GM18517 (cell line): Measurements from ENCODE around the gene CSRP1.
A peak's percentile ranks its signal among the peaks of the same experiment; 100 is the strongest.

Experiments
- ATAC-seq: cut with Tn5 transposase; IDR thresholded peaks from one replicate; pipeline ENCODE4 v1.9.1; 2021; ENCODE audit warnings: mild to moderate bottlenecking, moderate library complexity; ENCODE audit not compliant: unreplicated experiment

CSRP1 gene

GRCh38 chr1:201515062-201515750, 8.3 kb upstream of the CSRP1 start:
- no peak for ATAC-seq

DNA sequence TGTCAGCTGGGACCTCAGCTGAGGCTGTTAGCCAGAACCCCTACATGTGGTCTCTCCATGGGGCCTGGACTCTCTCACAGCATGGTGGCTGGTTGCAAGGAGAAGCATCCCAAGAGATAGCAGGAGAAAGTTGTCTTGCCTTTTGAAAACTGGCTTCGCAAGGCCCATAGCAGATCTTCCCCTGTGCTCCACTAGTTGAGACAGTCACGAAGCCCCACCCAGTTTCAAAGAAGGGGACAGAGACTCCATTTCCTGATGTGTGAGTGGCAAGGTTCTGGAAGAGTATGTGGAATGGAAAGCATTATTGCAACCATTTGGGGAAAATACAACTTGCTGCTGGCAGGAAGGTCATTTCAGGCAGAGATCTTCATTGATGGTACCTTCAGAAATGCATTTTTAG, 7.5 kb upstream of the CSRP1 start:
- ATAC-seq, result no peak

- no peak for ATAC-seq
Observed at GRCh38 chr1:201513498-201514243, 6.7 kb upstream of the CSRP1 start.

- ATAC-seq, result no peak
Observed at GRCh38 chr1:201511941-201512539, 5.1 kb upstream of the CSRP1 start.

GRCh38 chr1:201511396-201511940, 4.5 kb upstream of the CSRP1 start:
- ATAC-seq, result no peak

GRCh38 chr1:201510734-201511133, 3.8 kb upstream of the CSRP1 start:
- ATAC-seq, result no peak

DNA sequence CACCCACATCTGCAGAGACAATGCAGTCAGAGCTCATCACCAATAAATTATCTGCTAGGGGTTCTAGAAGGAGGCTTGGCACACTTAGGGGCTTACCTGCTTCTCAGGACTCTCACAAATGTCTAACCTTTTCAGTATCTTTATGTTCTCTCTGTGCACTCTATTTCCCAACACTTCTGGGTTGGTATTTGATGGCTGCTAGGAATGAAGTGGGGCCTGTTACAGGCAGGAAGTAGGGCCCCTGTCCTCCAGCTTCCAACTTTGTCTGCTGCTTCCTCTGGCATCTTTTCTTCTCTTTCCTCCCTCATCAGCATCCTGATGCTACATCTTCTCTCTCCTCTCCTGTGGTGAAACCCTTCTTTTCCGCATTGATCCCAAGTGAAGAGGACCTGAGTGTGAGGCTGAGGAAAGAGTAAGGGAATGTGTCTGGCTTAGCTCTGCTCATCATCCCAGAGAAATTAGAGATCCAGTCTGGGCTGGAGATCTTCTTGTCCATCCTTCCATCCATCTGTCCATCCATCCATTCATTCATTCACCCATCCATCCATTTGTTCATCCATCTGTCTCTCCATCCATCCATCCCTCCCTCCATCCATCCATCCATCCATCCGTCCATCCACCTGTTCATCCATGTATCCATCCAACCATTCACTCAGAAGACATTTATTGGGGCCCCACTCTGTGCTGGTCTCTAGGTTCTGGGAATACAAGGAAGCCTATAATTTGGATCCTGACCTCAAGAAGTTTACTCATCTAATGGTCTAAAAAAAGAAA, 2.9 kb upstream of the CSRP1 start:
- no peak for ATAC-seq

DNA sequence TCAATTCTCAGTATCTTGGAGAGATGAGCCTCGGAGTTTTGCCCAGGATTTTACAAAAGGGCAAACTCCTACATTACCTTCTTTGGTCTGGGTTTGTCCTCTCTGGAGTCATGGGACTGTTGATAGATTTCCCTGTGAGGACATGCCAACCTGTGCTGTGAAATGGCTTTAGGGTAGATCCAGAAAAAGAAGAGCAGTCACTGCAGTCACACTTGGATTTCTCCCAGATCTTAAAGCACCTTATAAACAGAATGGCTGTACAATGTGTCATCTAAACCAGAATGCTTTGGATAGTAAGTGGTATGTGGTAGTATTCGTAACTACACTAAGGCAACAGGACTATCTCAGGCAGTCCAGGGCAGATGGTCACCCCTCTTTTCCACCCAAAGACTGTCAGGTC, 1.9 kb upstream of the CSRP1 start:
- no peak for ATAC-seq

- peak; percentile 15 for ATAC-seq
Observed at GRCh38 chr1:201507360-201507675, 395 bp upstream of the CSRP1 start.

DNA sequence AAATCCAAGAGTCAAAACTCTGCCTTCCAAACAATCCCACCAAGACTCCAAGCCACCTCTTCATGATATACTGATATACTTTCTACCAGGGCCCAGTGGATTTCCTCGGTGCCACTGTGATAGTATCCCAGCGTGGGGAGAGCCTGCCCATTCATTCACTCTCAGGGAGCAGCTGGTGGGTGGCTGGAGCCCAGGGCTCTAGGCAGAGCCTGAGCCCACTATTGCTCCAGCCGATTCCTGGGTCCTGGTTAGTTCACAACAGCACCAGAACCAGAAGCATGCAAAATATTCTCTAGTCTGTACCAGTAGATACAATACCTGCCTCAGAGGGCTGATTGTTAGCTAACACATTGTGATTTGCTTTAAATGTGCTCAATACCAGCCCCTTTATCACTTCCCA, 831 bp downstream of the CSRP1 start:
- no peak for ATAC-seq

GRCh38 chr1:201505503-201505890, 1.4 kb downstream of the CSRP1 start:
- ATAC-seq, result no peak

- no peak for ATAC-seq
Observed at GRCh38 chr1:201504799-201505502, 2.0 kb downstream of the CSRP1 start.

- no peak for ATAC-seq
Observed at GRCh38 chr1:201504179-201504631, 2.7 kb downstream of the CSRP1 start.

- ATAC-seq, result no peak
Observed at GRCh38 chr1:201503397-201504176, 3.3 kb downstream of the CSRP1 start.

- ATAC-seq, result no peak
Observed at GRCh38 chr1:201502511-201502857, 4.4 kb downstream of the CSRP1 start.

DNA sequence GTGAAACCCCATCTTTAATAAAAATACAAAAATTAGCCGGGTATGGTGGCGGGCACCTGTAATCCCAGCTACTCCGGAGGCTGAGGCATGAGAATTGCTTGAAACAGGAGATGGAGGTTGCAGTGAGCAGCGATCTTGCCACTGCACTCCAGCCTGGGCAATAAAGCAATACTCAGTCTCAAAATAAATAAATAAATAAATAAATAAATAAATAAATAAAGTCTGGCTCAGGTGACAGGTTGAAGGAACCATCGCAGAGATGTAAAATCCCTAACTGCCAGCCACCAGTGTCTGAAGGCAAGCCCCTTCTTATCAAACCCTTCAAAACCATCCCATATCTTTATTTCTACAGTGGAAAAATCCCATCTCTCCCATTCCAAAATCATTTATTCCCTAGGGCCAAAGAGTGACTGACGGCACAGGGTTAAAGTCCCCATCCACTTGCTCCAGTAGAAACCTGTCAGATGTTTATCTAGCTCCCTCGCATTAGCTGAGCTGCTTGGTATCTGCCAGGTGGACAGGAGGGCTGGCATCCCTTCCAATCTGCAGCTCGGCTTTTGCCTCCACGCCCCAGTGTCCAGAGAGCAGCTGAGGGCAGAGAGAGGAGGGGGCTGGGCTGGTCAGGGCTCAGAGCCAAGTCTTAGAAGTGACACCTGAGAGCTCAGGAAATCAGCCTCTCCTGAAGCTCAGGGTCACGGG, 5.0 kb downstream of the CSRP1 start:
- no peak for ATAC-seq

DNA sequence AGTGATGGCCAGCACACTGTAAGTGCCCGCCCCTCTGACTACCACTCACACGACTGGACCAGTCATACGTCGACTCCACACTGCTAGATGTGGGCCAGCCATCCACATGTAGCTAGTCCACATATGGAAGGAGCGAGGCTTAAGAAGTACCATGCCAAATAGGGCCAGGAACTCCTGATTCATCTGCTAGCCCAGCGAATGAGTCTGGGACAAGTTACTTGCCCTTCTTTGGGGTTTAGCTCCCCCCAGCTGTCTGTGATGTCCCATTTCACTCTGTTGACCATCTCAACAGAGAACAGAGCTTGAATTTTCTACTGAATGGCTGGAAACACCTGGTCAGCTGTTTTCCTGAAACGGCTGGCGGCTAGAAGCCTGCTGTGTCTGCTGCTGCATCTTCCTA, 5.8 kb downstream of the CSRP1 start:
- ATAC-seq, result no peak

DNA sequence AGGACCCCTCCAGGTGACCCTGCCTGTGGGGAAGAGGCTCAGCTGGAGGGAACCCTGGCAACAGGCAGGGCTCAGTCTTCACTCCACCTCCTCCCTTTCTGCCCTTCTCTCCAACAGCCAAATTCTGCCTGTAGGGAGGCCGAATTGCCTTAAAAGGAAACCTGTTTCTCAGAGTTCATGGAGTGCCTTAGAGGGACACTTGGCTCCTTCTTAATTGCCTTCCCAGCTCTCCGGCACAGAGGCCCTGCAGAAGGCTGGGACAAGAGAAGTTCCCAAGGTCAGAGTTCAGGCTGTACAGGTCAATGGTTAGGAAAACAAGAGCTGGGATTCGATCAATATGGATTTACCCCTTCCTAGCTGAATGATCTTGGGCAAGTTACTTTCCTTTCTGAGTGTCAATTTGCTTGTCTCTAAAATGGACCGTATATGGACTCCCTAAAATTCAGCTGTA, 6.2 kb downstream of the CSRP1 start:
- no peak for ATAC-seq
